ENCODE data around the gene JPT2.

DNA sequence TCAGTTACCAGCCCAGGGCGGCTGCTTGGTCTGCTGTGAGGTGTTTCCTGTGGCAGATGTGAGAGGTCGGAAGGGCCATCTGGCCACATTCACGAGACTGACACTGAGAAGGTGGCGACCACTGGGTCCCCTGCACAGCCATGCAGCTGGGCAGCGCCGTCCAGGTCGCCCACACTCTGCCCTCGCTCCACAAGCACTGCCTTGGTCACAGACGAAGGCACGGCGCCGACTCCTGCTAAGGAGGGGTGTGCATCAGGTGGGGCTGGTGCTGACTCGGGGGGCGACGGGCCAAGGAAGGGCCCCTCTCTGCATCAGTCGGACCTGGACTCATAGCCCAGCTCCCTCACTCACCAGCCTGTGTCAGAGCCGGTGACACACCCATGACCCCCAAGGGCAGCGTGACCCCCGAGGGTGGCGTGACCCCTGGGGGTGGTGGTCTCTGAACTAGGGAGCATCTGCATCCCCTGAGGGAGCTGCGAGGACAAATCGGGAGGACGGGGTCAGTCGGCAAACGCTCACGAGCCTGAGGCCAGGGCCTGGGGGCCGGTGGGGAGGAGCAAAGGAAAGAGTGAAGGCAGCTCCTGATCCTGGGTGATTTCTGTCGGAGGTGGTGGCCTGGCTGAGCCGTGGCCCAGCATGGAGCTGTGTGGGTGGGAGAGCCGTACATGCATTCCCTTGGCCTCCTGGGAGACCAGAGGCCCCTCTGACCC lies 62.9 kb downstream of the JPT2 start:
- TF ChIP-seq EZH2 (IDR thresholded peaks at IDR 0.05; ENCODE audit: low read length, missing control alignments) (no peak), CTCF (conservative IDR thresholded peaks at IDR 0.05 in 1 of 2, IDR thresholded peaks at IDR 0.05 in 1 of 2; ENCODE audit: low read depth in 1 of 2, low read length in 2 of 2) (no peak)
